Left lung (tissue), 10 donors: ENCODE results near the gene L3HYPDH. TPM values are rescaled to one million over a fixed set of nuclear protein-coding genes. Genes with fewer than 3 reads are reported as not detected.

Source experiments
- ATAC-seq: fragments of 200-7000 bp; cut with Tn5 transposase; one replicate; pipeline ENCODE4 v1.9.1; 2020; ENCODE audit warnings: moderate library complexity
- DNase-seq, 4 donors: peaks; one replicate each; pipeline ENCODE4 v3.0.0-alpha.2; 2013 to 2020
- H3K27ac ChIP-seq, 2 donors: fragments of 200-600 bp; sonication (generic) in 1 of 2; one replicate each; pipeline versions ENCODE4 v1.5.0 to v1.8.0; 2020 to 2021
- H3K27me3 ChIP-seq, 2 donors: fragments of 200-600 bp; sonication (generic) in 1 of 2; one replicate each; pipeline versions ENCODE4 v1.5.0 to v1.8.0; 2020 to 2021
- H3K36me3 ChIP-seq, 2 donors: fragments of 200-600 bp; sonication (generic) in 1 of 2; one replicate each; pipeline versions ENCODE4 v1.5.0 to v1.8.0; 2020 to 2021
- H3K4me1 ChIP-seq, 2 donors: fragments of 200-600 bp; one replicate each; pipeline ENCODE4 v1.8.0; 2021
- H3K4me3 ChIP-seq, 2 donors: fragments of 200-600 bp; sonication (generic) in 1 of 2; one replicate each; pipeline versions ENCODE4 v1.5.0 to v1.8.0; 2020 to 2021; ENCODE audit warnings: mild to moderate bottlenecking in 1 of 2
- H3K9me3 ChIP-seq, 2 donors: fragments of 200-600 bp; sonication (generic) in 1 of 2; one replicate each; pipeline versions ENCODE4 v1.5.0 to v1.8.0; 2020 to 2021
- intact Hi-C, 2 donors: fragments of 100-400 bp; cut with DNase I; formaldehyde crosslinking; loops; one replicate each; pipeline versions ENCODE4 v1.11.2 to v1.14.2; 2022
- polyA plus RNA-seq, 6 donors: library from polyadenylated mRNA; unstranded; fragments of 120-200 nt; gene quantifications; one replicate each; pipeline ENCODE4 v1.2.1, GENCODE V29; 2013; ENCODE audit not compliant: insufficient read length in 6 of 6
- total RNA-seq, 2 donors: library from RNA; stranded (reverse); fragmentation: NEBNext Ultra II Directional; extraction: Animal tissue kit (Norgen Biotek cat#: 25700); gene quantifications; one replicate each; pipeline ENCODE4 v1.2.1, GENCODE V29; 2021
- TF ChIP-seq, protein P1 (sequence below), 2 donors: fragments of 200-600 bp; sonication (generic) in 1 of 2; IDR thresholded peaks; one replicate each; pipeline versions ENCODE4 v1.5.0 to v1.8.0; 2021; ENCODE audit warnings: antibody characterized with exemption in 2 of 2
- donor health status: DM: no; HTN: yes; CAD: no.
- donor health status: DM: no; HTN: no; CAD: no.

Gene L3HYPDH
- total and polyA plus RNA-seq, 8 donors, result 15.8 to 54.9 (median 45.9) TPM

DNA sequence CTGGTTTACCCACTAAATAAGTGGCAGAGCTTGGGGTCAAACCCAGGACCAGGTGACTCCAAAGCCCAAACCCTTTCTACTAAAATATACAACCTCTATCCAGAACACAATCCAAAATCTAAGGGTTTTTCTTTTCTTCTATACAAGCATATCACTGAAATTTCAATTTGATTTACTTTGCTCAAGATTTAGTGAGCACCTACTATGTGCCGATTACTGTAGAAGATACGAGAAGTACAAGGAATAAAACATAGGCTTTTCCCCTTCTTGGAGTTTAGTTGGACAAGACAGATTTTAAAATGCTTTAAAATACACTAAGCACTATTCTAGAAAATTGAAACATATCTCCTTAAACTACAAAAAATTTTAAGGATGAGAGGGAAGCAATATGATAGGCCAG lies 2.8 kb downstream of the L3HYPDH start:
- Histone ChIP-seq H3K4me3 (no peak overlapping the region), H3K36me3 (peaks cover 0 to 11% of the 10 kb centered on the region in 2 donors), H3K27me3 (no peaks in the 10 kb centered on the region), H3K27ac (no peak overlapping the region), H3K4me1 (peaks cover 22 to 55% of the 10 kb centered on the region in 2 donors), H3K9me3 (no peaks in the 10 kb centered on the region)
- intact Hi-C loops, result no loop called here
- DNase-seq (no peak), ATAC-seq (no peak)
- TF ChIP-seq, protein P1, sequence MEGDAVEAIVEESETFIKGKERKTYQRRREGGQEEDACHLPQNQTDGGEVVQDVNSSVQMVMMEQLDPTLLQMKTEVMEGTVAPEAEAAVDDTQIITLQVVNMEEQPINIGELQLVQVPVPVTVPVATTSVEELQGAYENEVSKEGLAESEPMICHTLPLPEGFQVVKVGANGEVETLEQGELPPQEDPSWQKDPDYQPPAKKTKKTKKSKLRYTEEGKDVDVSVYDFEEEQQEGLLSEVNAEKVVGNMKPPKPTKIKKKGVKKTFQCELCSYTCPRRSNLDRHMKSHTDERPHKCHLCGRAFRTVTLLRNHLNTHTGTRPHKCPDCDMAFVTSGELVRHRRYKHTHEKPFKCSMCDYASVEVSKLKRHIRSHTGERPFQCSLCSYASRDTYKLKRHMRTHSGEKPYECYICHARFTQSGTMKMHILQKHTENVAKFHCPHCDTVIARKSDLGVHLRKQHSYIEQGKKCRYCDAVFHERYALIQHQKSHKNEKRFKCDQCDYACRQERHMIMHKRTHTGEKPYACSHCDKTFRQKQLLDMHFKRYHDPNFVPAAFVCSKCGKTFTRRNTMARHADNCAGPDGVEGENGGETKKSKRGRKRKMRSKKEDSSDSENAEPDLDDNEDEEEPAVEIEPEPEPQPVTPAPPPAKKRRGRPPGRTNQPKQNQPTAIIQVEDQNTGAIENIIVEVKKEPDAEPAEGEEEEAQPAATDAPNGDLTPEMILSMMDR (IDR thresholded peaks at IDR 0.05), result no peak

DNA sequence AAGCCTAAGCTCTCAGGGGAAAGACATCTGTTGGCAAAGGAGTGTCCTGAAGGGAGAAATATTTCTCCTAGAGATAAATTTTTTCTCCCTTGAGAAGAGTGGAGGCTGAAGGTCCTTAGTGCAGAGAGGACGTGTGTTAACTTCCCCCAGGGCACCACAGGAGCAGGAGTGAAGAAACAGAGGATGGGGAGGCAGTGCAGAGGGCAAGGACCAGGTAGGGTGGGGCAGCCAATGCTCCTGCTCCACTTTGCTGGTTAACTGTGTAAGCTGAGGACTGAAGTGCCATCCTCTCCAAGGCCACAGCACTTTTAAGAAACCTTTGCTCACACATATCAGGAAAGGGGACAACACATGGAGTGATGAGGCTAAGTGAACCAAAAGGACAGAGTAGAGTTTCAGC lies 4.0 kb downstream of the L3HYPDH start:
- intact Hi-C loops, result no loop called here
- no peak overlapping the region for H3K4me3 ChIP-seq
- TF ChIP-seq, protein P1 (IDR thresholded peaks at IDR 0.05), result no peak
- DNase-seq (no peak), ATAC-seq (no peak)
- H3K27ac ChIP-seq, result no peak overlapping the region
- peaks cover 22 to 42% of the 10 kb centered on the region in 2 donors for H3K4me1 ChIP-seq
- no peaks in the 10 kb centered on the region for H3K9me3 ChIP-seq
- H3K36me3 ChIP-seq, result peaks cover 0 to 21% of the 10 kb centered on the region in 2 donors
- no peaks in the 10 kb centered on the region for H3K27me3 ChIP-seq

DNA sequence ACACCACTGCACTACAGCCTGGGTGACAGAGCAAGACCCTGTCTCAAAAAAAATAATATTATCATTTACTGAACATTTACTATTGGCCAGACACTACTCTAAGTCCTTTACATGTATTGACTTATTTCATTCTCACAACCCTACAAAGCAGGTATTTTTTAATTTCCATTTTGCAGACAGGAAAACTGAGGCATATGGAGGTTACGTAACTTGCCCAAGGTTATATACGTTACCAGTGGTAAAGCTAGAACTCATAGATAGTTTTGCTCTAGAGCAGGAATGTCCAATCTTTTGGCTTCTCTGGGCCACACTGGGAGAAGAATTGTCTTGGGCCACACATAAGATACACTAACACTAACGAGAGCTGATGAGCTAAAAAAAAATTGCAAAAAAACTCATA lies 5.7 kb downstream of the L3HYPDH start:
- no peaks in the 10 kb centered on the region for H3K9me3 ChIP-seq
- H3K36me3 ChIP-seq, result peaks cover 0 to 37% of the 10 kb centered on the region in 2 donors
- H3K27me3 ChIP-seq, result no peaks in the 10 kb centered on the region
- intact Hi-C loops, result no loop called here
- ATAC-seq, result no peak
- H3K27ac ChIP-seq, result no peak overlapping the region
- TF ChIP-seq, protein P1 (IDR thresholded peaks at IDR 0.05), result no peak
- no peak overlapping the region for H3K4me3 ChIP-seq
- H3K4me1 ChIP-seq, result peaks cover 22 to 38% of the 10 kb centered on the region in 2 donors
- DNase-seq, result no peak

DNA sequence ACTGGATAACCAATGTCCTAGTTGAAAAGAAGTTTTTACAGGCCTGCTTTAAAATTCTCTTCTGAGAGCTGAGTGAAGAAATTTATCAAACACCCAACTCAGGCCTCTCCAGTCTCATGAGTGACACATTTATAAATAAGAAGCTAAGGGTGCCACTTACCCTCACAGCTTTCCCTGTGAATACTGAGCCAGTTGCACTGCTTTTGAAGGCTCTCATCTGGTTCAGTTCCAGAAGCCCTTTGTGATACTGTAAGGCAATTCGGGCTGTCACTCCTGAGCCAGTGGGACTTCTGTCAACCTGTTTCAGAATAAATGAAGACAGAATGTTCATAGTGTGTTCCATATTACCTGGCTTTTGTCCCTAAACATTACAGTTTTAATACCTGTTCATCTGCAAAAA lies 8.5 kb downstream of the L3HYPDH start:
- peak; percentile 75 for ATAC-seq
- intact Hi-C loops, result no loop called here
- TF ChIP-seq, protein P1 (IDR thresholded peaks at IDR 0.05), result no peak
- H3K4me3 ChIP-seq, result no peak overlapping the region
- peak in 1 of 4 donors; percentile 21 for DNase-seq
- no peak overlapping the region for H3K27ac ChIP-seq
- no peaks in the 10 kb centered on the region for H3K27me3 ChIP-seq
- H3K36me3 ChIP-seq, result peaks cover 0 to 55% of the 10 kb centered on the region in 2 donors
- peaks cover 0 to 11% of the 10 kb centered on the region in 2 donors for H3K4me1 ChIP-seq
- H3K9me3 ChIP-seq, result no peaks in the 10 kb centered on the region

DNA sequence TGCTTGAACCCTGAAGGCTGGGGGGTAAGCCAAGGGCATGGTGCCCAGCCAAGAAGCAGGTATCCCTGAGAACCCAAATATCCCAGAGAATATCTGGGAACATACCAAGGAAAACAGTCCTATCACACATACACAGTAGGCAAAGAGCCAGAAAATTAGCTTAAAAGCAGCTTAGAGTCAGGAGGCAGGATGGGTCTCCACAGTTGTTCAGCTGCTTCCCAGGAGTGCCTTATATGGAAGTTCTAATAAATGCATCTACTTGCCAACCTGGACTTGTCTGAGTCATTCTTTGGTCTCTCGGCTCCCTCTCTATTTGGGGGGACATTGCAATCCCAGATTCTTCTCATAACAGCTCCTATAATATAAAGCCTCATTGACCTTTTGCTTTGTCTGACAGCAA lies 10.0 kb downstream of the L3HYPDH start:
- ATAC-seq (no peak), DNase-seq (no peak)
- TF ChIP-seq, protein P1 (IDR thresholded peaks at IDR 0.05), result no peak
- Histone ChIP-seq H3K27me3 (no peaks in the 10 kb centered on the region), H3K9me3 (no peaks in the 10 kb centered on the region), H3K4me3 (no peak overlapping the region), H3K36me3 (peaks cover 0 to 59% of the 10 kb centered on the region in 2 donors), H3K4me1 (no peaks in the 10 kb centered on the region), H3K27ac (no peak overlapping the region)
- intact Hi-C loops, result no loop called here
